DND-41 (cell line): ENCODE results near the gene LAMTOR3.

Source experiments
- ATAC-seq: fragments of 200-7000 bp; cut with Tn5 transposase; 3 replicates; pipeline ENCODE4 v1.9.1; 2021; ENCODE audit warnings: low read depth; ENCODE audit not compliant: insufficient read depth
- DNase-seq: peaks from one replicate; pipeline ENCODE4 v3.0.0-alpha.2; 2020
- H2AFZ ChIP-seq: 2 replicates; pipeline ENCODE4 v1.6.0; 2012; ENCODE audit warnings: low read depth, low read length
- H3K27ac ChIP-seq: 2 replicates; pipeline ENCODE4 v1.5.1; 2012; ENCODE audit warnings: low read length, inconsistent platforms
- H3K27me3 ChIP-seq: fragments of 200-600 bp; sonication (generic); 2 replicates; pipeline ENCODE4 v1.6.0; 2012; ENCODE audit warnings: low read length, mild to moderate bottlenecking, inconsistent platforms; ENCODE audit not compliant: insufficient read depth, poor library complexity
- H3K36me3 ChIP-seq: 2 replicates; pipeline ENCODE4 v1.5.1; 2012; ENCODE audit warnings: low read length, inconsistent platforms; ENCODE audit not compliant: insufficient read depth
- H3K4me1 ChIP-seq: 2 replicates; pipeline ENCODE4 v1.5.1; 2012; ENCODE audit warnings: mild to moderate bottlenecking, low read length; ENCODE audit not compliant: insufficient read depth
- H3K4me2 ChIP-seq: 2 replicates; pipeline ENCODE4 v1.6.0; 2012; ENCODE audit warnings: mild to moderate bottlenecking, moderate library complexity, low read length, inconsistent platforms; ENCODE audit not compliant: insufficient read depth
- H3K4me3 ChIP-seq, 2 experiments: fragments of 200-600 bp in 1 of 2; shearing (Covaris generic) in 1 of 2; 2 replicates each; pipeline ENCODE4 v1.5.1; 2012 to 2016; ENCODE audit warnings: inconsistent platforms in 2 of 2, low read length in 2 of 2, mild to moderate bottlenecking in 2 of 2, low read depth in 1 of 2, moderate library complexity in 1 of 2
- H3K79me2 ChIP-seq: 2 replicates; pipeline ENCODE4 v1.6.0; 2012; ENCODE audit warnings: low read length, inconsistent platforms; ENCODE audit not compliant: insufficient read depth
- H3K9ac ChIP-seq: 2 replicates; pipeline ENCODE4 v1.6.0; 2012; ENCODE audit warnings: low read depth, mild to moderate bottlenecking, inconsistent platforms, low read length, moderate library complexity
- H3K9me3 ChIP-seq: 2 replicates; pipeline ENCODE4 v1.5.1; 2012; ENCODE audit warnings: low read length, moderate library complexity, mild to moderate bottlenecking, inconsistent platforms; ENCODE audit not compliant: insufficient read depth, severe bottlenecking
- H4K20me1 ChIP-seq: 2 replicates; pipeline ENCODE4 v1.6.0; 2012; ENCODE audit warnings: low read length; ENCODE audit not compliant: insufficient read depth
- CTCF ChIP-seq: IDR thresholded peaks from 2 replicates; pipeline ENCODE4 v1.5.1; 2012; ENCODE audit warnings: borderline replicate concordance, low read length, moderate library complexity, mild to moderate bottlenecking; ENCODE audit not compliant: poor library complexity, severe bottlenecking; ENCODE audit errors: extremely low read depth
- EZH2 ChIP-seq: IDR thresholded peaks from 3 replicates; pipeline ENCODE4 v1.6.1; 2012; ENCODE audit warnings: borderline replicate concordance, low read depth, mild to moderate bottlenecking, moderate library complexity, low read length, inconsistent platforms; ENCODE audit not compliant: severe bottlenecking

Gene LAMTOR3

GRCh38 chr4:99860521-99860920 is 33.7 kb downstream of the LAMTOR3 start:
- Histone ChIP-seq H3K27me3 (no peaks in the 10 kb centered on the region), H3K9ac (no peak overlapping the region), H3K36me3 (no peaks in the 10 kb centered on the region), H2AFZ (no peak overlapping the region), H4K20me1 (no peaks in the 10 kb centered on the region), H3K79me2 (no peaks in the 10 kb centered on the region), H3K4me2 (no peak overlapping the region), H3K4me3 (no peak overlapping the region), H3K27ac (no peak overlapping the region), H3K4me1 (no peaks in the 10 kb centered on the region), H3K9me3 (no peaks in the 10 kb centered on the region)
- TF ChIP-seq CTCF = no peak
- TF ChIP-seq EZH2 = no peak
- ATAC-seq (no peak), DNase-seq (no peak)

- H3K9ac ChIP-seq = no peak overlapping the region
- H3K4me2 ChIP-seq = no peak overlapping the region
- H3K4me1 ChIP-seq = no peaks in the 10 kb centered on the region
- H4K20me1 ChIP-seq = no peaks in the 10 kb centered on the region
- TF ChIP-seq EZH2 (no peak), CTCF (no peak)
- DNase-seq (no peak), ATAC-seq (no peak)
- no peak overlapping the region for H2AFZ ChIP-seq
- no peaks in the 10 kb centered on the region for H3K79me2 ChIP-seq
- H3K27me3 ChIP-seq = no peaks in the 10 kb centered on the region
- no peak overlapping the region for H3K27ac ChIP-seq
- H3K4me3 ChIP-seq = no peak overlapping the region
- H3K9me3 ChIP-seq = no peaks in the 10 kb centered on the region
- no peaks in the 10 kb centered on the region for H3K36me3 ChIP-seq
These were observed 34.6 kb downstream of the LAMTOR3 start for GRCh38 chr4:99859618-99860017.

GRCh38 chr4:99857307-99857706 is 36.9 kb downstream of the LAMTOR3 start:
- no peak overlapping the region for H3K27ac ChIP-seq
- no peaks in the 10 kb centered on the region for H4K20me1 ChIP-seq
- H2AFZ ChIP-seq = no peak overlapping the region
- H3K9me3 ChIP-seq = no peaks in the 10 kb centered on the region
- ATAC-seq (no peak), DNase-seq (no peak)
- no peaks in the 10 kb centered on the region for H3K79me2 ChIP-seq
- no peaks in the 10 kb centered on the region for H3K4me1 ChIP-seq
- H3K4me2 ChIP-seq = no peak overlapping the region
- H3K36me3 ChIP-seq = no peaks in the 10 kb centered on the region
- TF ChIP-seq CTCF = no peak
- TF ChIP-seq EZH2 = no peak
- no peak overlapping the region for H3K9ac ChIP-seq
- no peak overlapping the region for H3K4me3 ChIP-seq
- H3K27me3 ChIP-seq = peaks cover 2% of the 10 kb centered on the region

GRCh38 chr4:99856166-99856565 is 38.1 kb downstream of the LAMTOR3 start:
- Histone ChIP-seq H3K36me3 (no peaks in the 10 kb centered on the region), H3K9me3 (no peaks in the 10 kb centered on the region), H3K27ac (no peak overlapping the region), H3K79me2 (no peaks in the 10 kb centered on the region), H3K4me3 (no peak overlapping the region), H3K4me2 (no peak overlapping the region), H2AFZ (no peak overlapping the region), H3K27me3 (peaks cover 2% of the 10 kb centered on the region), H3K9ac (no peak overlapping the region), H3K4me1 (no peaks in the 10 kb centered on the region), H4K20me1 (no peaks in the 10 kb centered on the region)
- DNase-seq (no peak), ATAC-seq (no peak)
- TF ChIP-seq EZH2 (no peak), CTCF (no peak)
